Heart left ventricle (tissue), 13 donors: ENCODE measurements around the gene DIAPH2.

Source experiments
- POLR2A ChIP-seq, 2 donors: fragments of 450-650 bp; IDR thresholded peaks; one replicate each; pipeline ENCODE4 v1.6.1; 2017; ENCODE audit warnings: antibody characterized with exemption in 2 of 2, mild to moderate bottlenecking in 2 of 2, moderate library complexity in 2 of 2
- TF ChIP-seq, protein P1 (sequence below), 12 donors: fragments of 200-600 bp; sonication (generic) in 4 of 12; IDR thresholded peaks; one replicate each; pipeline versions ENCODE4 v1.5.0 to v1.8.0; 2018 to 2022; ENCODE audit warnings: antibody characterized with exemption in 12 of 12, mild to moderate bottlenecking in 5 of 12
- donor health status: ischemic (EF 13 %, LVEDD 7.1; RV severe dilation, severe dysfunction).
- donor health status: DM: no; HTN: yes; CAD: no.
- donor health status: DM: no; HTN: no; CAD: no.
- donor health status: ischemic (EF 25% LVEDD 6.9; RV normal size, moderate dysfunction).
- donor health status: ischemic (EF 25% LVEDD 5.7; RV mildly dilated, moderate dysfunction).
- donor health status: ischemic (EF 35%, LVEDD 5.7; RV mildly dilated, moderate dysfunction).
- donor health status: nonischemic (EF 11% LVEDD 7.7; RV severe dilation, severe dysfunction).
- donor health status: DM: yes; HTN: yes; CAD: no.
- donor health status: PGD.
- donor health status: ischemic (EF 29% LVEDD 5.4; RV normal size, mild dysfunction).
- donor health status: nonischemic (EF 23%, LVEDD 6.1; RV moderate dilation, normal function).

- TF ChIP-seq, protein P1, sequence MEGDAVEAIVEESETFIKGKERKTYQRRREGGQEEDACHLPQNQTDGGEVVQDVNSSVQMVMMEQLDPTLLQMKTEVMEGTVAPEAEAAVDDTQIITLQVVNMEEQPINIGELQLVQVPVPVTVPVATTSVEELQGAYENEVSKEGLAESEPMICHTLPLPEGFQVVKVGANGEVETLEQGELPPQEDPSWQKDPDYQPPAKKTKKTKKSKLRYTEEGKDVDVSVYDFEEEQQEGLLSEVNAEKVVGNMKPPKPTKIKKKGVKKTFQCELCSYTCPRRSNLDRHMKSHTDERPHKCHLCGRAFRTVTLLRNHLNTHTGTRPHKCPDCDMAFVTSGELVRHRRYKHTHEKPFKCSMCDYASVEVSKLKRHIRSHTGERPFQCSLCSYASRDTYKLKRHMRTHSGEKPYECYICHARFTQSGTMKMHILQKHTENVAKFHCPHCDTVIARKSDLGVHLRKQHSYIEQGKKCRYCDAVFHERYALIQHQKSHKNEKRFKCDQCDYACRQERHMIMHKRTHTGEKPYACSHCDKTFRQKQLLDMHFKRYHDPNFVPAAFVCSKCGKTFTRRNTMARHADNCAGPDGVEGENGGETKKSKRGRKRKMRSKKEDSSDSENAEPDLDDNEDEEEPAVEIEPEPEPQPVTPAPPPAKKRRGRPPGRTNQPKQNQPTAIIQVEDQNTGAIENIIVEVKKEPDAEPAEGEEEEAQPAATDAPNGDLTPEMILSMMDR (IDR thresholded peaks at IDR 0.05), result no peak
- no peak for TF ChIP-seq POLR2A (IDR thresholded peaks at IDR 0.05)
These were observed 139.5 kb downstream of the DIAPH2 start for GRCh38 chrX:96824166-96824565.
